Measurements from ENCODE around the gene NFXL1.

Gene NFXL1

DNA sequence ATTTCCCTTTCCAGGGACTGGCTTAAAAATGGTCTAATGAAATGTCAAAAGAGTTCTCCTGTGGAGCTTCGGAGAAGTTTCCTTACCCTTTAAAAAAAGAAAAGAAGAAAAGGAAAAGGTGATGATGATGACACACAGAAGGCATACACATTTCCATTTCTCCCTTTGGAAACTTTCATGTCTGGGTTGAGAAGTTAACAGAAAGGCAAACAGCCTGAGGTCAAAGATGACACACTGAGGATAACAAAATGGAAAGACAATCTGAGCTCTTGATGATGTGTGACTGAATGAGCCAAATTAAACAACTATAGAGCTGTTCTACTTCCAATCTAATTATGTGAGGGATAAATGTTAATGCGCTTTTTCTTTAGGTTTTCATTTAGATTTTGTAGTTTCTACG, 32.2 kb downstream of the NFXL1 start:
- DNase-seq (ENCODE audit: low read depth): no peak
- no peak overlapping the region for H3K4me3 ChIP-seq (ENCODE audit: low read depth, low read length)
- TF ChIP-seq, protein P1, sequence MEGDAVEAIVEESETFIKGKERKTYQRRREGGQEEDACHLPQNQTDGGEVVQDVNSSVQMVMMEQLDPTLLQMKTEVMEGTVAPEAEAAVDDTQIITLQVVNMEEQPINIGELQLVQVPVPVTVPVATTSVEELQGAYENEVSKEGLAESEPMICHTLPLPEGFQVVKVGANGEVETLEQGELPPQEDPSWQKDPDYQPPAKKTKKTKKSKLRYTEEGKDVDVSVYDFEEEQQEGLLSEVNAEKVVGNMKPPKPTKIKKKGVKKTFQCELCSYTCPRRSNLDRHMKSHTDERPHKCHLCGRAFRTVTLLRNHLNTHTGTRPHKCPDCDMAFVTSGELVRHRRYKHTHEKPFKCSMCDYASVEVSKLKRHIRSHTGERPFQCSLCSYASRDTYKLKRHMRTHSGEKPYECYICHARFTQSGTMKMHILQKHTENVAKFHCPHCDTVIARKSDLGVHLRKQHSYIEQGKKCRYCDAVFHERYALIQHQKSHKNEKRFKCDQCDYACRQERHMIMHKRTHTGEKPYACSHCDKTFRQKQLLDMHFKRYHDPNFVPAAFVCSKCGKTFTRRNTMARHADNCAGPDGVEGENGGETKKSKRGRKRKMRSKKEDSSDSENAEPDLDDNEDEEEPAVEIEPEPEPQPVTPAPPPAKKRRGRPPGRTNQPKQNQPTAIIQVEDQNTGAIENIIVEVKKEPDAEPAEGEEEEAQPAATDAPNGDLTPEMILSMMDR (IDR thresholded peaks at IDR 0.05; ENCODE audit: insufficient read depth, low read depth, low read length, missing control alignments): no peak

DNA sequence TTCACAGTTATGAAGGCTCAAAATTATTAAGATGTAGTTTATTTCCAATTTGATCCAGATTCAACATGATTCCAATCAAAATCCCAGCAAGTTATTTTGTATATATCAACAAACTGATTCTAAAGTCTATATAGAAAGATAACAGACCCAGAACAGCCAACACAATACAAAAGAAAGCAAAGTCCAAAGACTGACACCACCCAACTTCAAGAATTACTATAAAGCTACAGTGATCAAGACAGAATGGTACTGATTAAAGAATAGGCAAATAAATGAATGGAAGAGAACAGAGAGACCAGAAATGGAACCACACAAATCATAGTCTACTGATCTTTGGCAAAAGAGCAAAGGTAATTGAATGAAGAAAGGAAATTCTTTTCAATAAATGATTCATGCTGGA, 34.9 kb downstream of the NFXL1 start:
- H3K4me3 ChIP-seq (ENCODE audit: low read depth, low read length): no peak overlapping the region
- TF ChIP-seq, protein P1 (IDR thresholded peaks at IDR 0.05; ENCODE audit: insufficient read depth, low read depth, low read length, missing control alignments): no peak
- DNase-seq (ENCODE audit: low read depth): no peak

DNA sequence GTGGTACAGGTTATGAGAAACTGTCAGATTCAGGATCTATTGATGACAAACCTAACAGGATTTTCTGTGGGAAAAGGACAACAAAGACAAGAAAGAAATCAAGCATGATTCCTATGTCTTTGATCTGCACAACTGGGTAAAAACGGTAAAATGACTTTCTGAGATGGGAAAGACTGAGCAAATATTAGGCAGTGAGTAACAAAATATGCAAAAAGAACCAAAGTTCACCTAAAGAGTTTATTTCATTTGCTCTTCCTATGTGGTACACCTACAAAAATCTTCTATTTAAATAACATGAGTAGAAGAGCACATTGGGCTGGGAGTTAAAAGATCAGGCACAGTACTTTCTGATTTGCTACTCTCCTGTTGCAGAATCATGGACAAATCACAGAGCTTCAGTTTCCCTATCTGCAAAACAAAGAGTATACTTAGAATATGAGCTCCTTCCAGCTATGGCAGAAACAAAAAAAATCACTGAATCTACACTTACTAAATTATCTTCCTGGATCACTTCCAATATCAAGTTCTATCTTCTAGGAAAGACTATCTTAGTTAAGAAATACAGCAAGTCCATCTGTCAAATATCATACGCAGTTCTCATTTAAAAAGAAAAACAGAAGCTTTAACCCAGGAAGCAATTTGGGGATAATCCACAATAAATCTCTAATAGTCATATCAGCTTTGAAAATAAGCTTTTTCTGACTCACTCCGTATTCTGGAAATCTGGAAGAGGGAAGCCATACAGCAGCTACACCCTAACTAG, 37.4 kb downstream of the NFXL1 start:
- no peak overlapping the region for H3K4me3 ChIP-seq (ENCODE audit: low read depth, low read length)
- TF ChIP-seq, protein P1 (IDR thresholded peaks at IDR 0.05; ENCODE audit: insufficient read depth, low read depth, low read length, missing control alignments): no peak
- DNase-seq (ENCODE audit: low read depth): no peak

DNA sequence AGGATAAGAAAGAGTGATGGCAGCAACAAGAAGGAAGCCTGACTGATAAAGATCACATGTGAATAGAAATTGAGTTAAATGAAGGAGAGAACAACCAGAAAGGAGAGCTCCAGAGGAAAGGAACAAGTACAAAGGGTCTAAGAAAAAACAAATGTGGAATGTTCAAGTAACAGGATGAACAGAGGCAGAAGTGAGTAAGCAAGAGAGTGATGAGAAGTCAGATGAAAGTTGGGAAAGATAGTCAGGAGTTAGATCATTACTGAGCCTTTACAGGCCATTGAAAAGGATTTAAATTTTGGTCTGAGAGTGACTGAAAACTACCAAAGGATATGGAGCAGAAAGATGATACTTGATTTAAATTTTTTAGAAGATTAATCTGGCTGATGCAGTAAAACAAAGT, 38.1 kb downstream of the NFXL1 start:
- H3K4me3 ChIP-seq (ENCODE audit: low read depth, low read length): no peak overlapping the region
- no peak for DNase-seq (ENCODE audit: low read depth)
- TF ChIP-seq, protein P1 (IDR thresholded peaks at IDR 0.05; ENCODE audit: insufficient read depth, low read depth, low read length, missing control alignments): no peak

DNA sequence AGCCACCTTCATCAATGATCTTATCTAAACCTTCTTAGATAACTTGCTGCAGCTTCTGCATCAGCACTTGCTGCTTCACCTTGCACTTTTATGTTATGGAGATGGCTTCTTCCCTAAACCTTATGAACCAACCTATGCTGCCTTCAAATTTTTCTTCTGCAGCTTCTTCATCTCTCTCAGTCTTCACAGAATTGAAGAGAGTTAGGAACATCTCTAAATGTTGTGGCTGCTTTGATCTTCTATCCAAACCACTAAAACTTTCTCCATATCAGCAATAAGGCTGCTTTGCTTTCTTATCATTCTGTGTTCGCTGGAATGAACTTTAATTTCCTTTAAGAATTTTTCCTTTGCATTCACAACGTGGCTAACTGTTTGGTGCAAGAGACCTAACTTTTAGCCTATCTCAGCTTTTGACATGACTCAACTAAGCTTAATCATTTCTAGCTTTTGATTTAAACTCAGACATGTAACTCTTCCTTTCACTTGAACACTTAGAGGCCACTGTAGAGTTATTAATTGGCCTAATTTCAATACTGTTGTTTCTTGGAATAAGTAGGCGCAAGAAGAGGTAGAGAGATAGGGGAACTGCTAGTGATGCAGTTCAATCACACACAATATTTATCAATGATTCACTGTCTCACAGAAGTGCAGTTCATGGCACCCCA, 40.4 kb downstream of the NFXL1 start:
- TF ChIP-seq, protein P1 (IDR thresholded peaks at IDR 0.05; ENCODE audit: insufficient read depth, low read depth, low read length, missing control alignments): no peak
- no peak for DNase-seq (ENCODE audit: low read depth)
- H3K4me3 ChIP-seq (ENCODE audit: low read depth, low read length): no peak overlapping the region

DNA sequence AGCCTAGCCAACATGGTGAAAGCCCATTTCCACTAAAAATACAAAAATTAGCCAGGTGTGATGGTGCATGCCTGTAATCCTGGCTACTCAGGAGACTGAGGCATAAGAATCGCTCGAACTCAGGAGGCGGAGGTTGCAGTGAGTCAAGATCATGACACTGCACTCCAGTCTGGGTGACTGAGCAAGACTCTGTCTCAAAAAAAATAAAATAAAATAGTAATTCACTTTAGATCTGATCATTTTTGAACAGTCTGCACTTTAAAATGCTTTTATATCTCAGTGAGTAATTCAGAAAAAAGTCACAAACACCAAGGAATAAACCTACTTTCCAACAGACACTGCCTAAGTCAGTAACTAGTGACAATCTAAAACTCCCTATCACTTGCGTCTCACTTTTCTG, 50.9 kb downstream of the NFXL1 start:
- H3K4me3 ChIP-seq (ENCODE audit: low read depth, low read length): no peak overlapping the region
- TF ChIP-seq, protein P1 (IDR thresholded peaks at IDR 0.05; ENCODE audit: insufficient read depth, low read depth, low read length, missing control alignments): no peak
- DNase-seq (ENCODE audit: low read depth): no peak

Data from GM12865 (cell line).